Effector CD4-positive, alpha-beta T cell (primary cell): Measurements from ENCODE around the gene CNTNAP2.

ENCODE experiments used
- DNase-seq: peaks from one replicate; pipeline ENCODE4 v3.0.0-alpha.2; 2020

CNTNAP2 gene

DNA sequence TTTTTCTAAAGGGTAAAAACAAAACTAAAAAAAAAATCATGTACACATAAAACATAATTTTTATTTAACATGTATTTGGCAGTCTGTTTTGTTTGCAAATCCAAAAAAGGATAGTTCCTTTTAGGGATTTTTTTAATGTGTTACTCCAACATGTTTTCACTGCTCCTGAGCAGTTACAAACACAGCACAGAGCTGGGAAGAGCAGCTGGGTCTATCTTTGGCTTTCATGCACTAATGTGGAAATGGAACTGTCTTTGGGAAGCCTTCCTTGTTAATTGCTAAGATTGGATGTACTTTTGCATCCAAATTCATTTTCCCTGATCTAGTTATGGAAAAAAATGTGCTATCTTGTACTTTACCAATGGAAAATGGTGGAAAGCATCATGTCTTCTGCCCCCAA, 1035.1 kb downstream of the CNTNAP2 start:
- DNase-seq, result no peak

DNA sequence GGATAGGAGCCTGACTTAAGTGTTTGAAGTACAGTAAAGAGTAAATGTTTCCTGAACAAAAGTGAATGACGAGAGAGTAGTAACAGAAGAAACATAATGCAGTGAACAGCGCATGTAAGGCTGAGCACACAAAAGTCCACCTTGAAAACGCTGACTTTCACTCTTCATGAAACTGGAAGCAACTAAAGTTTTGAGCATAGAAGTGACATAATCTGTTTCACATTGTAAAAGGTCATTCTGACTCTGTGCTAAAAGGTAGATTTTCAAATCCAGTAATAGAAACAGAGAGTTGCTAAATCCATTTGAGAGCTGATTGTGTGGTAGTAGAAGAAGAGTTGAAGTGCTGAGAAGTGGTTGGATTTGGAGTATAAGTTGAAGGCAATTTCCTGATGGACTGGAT, 1037.0 kb downstream of the CNTNAP2 start:
- no peak for DNase-seq

DNA sequence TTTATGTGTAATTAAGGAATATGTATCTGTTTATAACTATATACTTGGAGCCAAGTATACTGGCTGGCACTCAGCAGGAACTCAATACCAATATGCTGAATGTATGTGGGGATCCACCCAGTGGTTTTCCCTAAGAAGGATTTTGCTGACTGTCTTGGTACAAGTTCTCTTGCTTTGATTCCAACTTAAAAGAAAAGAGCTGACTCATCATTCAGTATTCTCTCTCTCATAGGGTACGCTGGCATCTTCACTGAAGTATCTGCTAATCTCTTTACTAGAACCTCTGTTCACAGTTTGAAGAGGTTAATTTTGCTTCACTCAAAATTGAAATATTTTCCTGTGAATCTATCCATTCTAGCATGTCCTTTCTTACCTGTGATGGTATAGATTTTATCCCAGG, 1044.8 kb downstream of the CNTNAP2 start:
- DNase-seq, result no peak

DNA sequence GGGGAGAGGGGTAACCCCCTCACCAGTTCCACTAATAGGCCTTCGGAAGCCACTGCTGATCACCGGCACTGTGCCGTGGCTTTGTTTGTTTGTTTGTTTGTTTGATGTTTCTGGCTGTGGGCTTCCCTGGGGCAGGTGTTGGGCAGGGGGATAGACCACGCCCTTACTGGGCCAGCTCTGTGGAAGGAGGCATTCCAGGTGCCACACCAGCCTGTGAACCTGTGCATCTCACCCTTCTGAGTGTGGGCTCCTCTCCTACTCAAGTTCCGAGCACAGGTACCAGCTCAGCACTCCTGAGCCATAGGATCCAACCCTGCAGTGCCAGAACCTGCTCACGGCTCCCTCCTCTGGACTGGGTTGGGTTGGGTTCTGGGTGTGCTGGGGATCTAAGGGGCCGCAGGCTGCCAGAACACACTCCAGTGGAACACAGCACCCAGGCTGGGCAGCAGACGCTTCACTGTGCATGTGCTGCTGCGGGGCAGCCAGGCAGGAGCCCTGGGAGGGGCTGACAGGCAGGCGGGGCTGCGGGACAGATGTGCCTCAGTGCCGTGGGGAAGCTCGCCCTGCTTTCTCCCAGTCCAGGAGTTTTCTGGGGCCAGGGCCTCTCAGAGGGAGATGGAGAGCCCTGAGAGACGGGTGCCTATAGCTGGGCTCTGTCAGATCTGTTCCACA, 1053.9 kb downstream of the CNTNAP2 start:
- no peak for DNase-seq

DNA sequence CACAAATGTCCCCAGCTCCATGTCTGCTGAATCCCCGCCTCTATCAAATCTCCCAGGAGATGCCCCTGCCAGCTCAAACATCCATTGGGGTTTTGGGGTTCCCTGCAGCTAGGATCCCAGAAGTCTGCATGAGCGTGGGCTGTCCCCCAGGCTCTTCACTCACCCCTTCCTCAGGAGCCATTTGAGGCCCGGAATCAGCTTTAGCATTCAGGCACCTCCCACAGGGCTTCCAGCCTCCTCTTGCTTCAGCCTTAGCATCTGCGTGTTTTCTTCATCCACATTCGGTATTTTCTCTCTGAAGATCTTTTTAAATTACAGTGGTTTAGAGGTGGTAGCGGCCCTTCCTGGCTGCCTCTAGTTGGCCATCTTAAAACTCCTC, 1054.4 kb downstream of the CNTNAP2 start:
- DNase-seq, result no peak

DNA sequence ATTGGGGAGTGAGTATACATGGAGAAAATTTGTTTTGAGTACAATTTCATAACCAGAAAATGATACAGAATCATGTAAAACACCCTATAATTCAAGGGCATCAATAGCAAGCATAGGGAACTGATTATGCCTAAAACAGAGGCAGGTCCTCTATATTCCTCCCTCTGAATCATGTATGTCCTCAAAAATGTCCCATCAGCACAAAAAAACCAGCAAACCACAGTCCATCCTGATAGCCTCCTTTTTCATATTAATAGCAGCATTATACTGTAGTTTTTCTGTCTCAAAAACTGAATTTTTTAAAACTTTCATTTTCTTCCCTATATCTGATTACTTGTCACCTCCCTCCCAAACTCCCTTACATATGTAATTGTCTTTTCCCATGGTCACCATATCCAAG, 1057.3 kb downstream of the CNTNAP2 start:
- no peak for DNase-seq

DNA sequence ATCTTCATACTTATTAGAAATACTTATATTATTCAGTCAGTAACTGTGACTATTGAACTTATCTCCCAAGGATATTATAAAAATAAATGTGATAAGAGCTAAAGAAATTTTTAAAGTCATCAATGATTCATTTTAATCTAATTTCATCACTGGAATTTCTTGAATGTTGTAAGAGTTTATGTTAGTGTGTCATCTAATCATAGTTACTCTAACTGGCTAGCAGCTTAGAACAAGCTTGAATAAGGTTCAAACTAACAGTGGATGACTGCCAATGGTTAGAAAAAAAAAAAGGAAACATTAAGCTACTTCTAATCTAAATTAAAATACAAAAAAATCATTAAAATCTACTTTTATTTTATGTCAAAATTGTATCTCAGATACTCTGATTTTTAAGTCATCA, 1066.3 kb downstream of the CNTNAP2 start:
- DNase-seq, result no peak

DNA sequence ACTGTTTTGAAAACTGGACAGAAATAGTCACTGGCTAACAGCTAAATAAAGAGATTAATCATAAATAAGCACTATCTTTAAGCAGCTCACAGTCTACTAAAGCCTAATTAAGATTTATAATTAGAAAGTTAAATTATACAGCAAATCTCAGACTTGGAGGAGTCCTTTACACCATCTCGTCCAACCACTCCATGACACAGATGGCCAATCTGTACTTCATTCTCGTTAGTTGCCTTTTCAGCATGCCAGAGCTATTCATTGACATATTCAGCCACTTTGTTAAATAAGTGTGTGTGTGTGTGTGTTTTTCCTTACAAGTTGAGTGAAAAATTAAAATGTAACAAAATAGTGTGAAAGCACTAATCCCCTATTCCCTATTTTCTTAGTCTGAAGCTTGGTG, 1066.7 kb downstream of the CNTNAP2 start:
- no peak for DNase-seq

DNA sequence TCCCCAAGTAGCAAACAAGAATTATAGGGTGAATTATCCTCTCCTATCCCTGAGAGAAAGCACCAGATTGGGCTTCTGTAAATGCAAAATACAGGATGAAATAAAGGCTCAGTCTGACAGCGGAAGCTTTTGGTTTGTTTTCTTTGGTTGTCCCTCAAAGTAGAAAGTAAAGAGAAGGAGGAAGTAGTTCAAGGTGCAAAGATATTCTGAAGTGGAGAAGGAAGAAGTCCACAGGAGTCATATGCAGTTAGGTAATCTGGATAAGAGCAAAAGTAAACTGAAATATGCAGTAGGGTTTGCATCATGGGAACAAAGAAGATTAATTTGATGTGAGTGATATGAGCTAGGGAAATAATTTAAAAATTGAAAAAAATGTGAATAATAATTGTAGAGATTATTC, 1071.9 kb downstream of the CNTNAP2 start:
- DNase-seq, result no peak

DNA sequence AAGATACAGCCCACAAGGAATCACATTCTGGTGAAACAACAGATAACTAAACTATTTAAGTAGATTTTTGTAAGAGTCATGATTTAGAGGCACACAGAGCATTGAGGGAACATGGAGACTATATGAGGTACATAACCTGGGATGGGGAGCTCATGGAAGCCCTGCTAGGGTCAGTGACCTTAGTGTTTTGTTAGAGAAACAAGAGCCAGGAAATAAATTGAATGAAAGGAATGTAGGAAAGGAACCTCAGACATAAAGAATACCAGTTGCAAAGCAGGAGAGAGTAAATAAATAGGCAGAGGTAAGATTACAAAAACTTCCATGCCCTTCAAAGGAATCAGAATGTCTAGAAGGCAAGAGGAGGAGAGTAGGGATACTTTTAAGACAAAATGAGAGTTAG, 1076.9 kb downstream of the CNTNAP2 start:
- DNase-seq, result no peak

DNA sequence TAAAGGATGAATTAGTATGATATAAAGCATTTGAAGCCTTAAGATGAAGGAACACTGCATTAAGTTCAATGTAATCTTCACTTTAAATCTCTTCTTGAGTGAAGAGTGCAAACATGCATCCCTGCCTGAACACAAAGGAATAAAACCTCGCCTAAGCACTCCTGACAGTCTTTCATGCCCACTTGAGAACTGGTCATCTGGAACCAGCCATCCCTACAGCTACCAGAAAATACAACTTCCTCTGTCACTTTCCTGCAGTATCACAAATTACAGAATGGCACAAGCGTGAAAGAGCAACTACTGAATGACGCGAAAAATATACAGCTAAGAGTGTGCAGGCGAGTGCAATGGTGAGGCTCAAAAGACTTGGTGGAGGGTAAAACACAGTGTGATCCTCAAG, 1079.9 kb downstream of the CNTNAP2 start:
- no peak for DNase-seq

DNA sequence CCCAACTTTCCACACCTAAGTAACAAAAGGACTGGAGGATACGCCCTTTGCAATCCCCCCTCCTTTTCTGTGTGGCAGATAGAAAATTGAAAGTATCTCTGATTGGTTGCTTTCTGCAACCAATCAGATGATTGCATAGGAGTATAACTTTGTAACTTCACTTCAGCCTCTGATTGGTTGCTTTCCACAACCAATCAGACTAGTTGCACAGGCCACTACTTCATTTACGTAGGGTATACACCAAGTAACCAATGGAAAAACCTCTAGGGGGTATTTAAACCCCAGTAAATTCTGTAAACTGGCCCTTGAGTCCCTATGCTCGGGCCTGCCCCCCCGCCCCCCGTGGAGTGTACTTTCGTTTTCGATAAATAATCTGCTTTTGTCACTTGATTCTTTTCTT, 1080.4 kb downstream of the CNTNAP2 start:
- no peak for DNase-seq

DNA sequence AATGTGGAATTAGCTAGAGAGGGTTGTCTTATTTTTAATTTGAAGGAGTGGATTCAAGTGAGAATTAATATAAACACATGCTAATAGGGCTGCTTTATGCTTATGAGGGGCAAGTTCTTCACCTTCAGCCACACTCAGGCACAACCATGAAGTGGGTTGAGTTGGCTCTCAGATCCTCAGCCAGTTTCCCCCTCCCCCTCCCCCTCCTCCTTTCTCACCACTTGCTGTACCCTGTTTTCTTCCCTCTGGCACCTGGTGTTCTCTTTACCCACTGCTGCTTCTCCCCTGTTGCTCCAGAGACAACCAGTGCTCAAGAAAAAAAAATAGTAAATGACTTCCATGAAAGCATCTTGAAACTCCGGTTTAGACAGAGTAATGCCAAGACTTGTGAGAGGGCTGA, 1083.3 kb downstream of the CNTNAP2 start:
- DNase-seq, result no peak

DNA sequence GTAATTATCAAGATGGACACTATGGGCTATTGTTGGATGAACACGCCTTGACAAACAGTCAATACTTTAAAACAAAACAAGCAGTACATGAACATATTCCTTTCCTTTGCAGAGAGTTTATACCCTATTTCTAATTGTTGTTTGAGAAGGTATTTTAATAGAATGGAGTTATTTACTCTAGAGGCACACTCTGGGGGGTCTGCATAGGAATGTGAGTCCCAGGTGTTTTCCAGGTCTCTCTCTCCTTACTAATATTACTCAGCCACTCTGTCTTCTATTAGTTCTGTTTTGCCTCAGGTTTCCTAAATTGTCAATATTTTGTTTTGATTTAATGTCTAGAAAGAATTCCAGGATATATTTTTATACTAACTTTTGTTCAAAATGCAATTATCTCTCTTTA, 1091.4 kb downstream of the CNTNAP2 start:
- DNase-seq, result no peak

DNA sequence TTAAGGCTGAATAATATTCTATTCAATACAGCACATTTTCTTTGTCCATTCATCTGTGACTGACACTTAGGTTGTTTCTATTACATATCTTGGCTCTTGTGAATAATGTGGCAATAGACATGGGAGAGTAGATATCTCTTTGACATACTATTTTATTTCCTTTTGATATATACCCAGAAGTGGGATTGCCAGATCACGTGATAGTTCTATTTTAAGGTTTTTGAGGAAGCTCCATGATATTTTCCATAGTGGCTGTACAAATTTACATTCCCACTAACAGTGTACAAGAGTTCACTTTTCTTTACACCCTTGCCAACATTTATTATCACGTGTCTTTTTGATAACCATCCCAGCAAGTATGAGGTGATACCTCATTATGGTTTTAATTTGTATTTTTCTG, 1114.7 kb downstream of the CNTNAP2 start:
- DNase-seq, result no peak

DNA sequence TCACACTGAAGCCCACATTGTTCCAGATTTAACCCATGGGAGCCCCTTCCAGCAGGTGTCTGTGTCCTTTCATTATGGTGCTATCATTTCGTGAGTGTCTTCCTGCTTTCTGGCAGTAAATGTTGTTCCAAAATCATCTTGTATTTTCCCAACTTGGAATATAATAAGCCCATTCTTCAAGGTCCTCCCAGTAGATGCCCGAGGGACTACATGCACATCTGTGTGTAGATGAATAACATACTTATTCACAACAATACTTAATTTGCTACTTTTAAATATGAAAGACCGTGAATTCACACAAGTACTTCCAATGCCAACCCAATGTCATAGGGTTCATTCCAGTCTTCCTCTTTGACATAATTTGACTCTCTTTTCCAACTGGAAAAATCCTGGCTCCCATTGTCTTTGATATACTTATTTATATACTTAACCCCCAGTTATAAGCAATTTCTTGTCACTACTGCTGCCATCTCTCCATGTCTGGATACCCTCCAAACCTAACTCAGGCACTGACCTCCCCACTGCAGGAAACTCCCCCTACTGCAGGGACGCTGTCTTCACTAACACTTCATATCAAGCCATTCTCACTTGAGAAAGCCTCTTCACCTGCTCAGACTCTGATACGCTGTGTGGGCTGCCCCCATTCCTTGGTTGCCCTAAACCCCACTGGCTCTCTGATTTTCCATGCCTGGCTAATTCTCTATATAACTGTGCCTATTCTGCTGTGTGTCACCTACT, 1119.2 kb downstream of the CNTNAP2 start:
- no peak for DNase-seq

DNA sequence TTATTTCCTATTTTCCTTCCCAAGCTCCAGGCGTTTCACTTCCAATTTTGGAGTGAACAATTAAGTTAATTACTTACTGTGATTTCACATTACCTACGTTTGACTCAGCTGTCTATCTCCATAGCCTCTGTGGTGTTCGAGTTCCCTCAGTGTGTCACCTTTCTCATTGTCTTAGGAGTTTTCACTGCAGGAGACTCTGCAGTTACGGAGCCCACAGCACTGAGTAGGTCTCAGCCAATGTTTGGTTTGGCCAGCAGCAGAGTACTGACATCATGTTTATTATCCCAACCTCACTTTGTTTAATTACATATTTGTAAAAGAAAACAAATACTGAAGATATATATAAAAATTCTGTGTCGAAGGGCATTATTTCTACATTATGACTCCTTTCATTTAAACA, 1123.9 kb downstream of the CNTNAP2 start:
- DNase-seq, result no peak

DNA sequence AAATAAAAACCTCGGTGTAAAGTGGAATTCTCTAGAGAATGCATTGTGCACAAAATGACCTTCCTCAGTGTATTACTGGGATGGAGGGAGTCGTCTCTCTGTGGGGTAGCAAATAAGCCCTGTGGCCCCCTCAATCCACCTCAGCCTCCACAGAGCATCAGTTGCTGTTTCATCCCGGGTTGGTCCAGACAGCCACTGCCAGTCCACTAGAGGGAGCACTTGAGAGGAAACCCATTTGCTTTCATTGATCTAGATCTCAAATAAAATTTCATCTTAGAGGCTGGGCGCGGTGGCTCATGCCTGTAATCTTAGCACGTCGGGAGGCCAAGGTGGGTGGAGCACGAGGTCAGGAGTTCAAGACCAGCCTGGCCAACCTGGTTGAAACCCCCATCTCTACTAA, 1128.7 kb downstream of the CNTNAP2 start:
- no peak for DNase-seq

DNA sequence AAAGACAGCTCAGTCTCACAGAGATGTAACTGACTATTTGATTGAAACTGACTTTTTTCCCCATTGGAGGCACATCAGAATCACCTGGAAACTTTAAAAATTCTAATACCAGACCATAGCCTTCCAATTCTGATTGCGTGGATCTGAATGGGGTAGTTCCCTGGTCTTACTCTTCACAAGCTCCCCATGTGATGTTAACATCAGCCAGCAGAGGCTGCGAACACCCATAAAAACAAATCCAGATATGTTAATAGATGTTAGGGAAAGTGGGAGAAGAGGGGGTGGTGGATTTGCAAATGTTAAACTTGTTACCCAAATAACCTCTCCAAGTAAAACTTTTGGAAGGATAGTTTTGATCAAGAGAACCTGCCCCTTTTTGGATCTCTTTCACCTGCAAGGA, 1133.4 kb downstream of the CNTNAP2 start:
- DNase-seq, result no peak

DNA sequence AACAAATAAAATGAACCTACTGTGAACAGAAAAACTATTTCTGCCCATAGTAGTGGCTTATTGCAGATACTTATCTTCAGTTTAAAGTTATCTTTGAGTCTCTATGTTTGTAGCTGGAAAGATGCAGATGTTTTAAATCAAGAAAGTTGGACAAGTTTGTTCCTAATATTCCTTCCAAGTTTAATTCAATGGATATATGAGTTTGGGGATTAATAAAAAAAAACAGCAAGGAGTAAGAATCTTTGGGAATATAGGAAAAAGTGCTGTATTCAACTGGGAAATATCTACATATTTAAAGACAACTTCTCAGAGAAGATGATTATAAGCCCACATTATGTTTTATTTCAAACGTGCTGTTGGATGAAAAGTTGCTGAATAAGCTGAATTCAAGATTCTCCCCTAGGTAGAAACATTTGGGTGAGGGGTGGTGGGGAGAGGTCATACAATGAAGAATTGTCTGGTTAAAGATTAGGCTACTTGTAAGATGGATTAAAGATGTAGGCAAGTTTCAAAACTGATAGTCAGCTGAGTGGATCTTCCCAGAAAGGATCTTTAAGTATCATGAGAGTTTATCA, 1135.2 kb downstream of the CNTNAP2 start:
- no peak for DNase-seq

DNA sequence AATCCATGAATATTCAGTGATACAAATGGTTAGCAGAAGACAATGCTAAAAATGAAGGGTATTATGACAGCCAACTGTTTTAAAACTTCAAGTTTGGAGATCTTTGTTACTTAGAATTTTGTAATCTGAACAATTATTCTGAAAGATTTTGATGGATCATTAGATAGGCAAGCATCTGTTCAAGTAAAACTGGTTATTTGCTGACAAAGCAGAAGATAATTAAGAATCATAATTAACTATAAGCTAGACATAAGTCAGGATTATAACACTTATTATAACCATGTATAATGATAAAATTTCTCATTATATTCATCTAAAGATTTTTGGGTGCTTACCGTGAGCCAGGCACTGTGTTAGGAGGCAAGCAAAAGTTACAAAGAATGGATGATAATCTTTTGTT, 1145.1 kb downstream of the CNTNAP2 start:
- DNase-seq, result no peak

DNA sequence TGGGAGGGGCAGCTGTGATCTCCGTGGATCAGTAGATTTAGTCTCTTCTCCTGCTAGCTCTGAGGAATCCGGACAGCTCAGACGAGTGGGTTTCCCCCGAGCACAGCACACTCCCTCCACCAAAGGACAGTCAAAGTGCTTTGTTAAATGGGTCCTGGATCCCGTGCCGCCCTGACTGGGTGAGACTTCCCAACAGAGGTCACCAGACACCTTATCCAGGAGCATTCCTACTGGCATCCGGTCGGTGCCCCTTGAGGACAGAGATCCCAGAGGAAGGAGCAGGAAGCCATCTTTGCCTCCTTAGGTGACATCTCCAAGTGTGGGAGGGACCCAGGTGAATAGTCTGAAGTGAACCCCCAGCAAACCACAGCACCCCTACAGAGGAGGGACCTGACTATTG, 1148.9 kb downstream of the CNTNAP2 start:
- DNase-seq, result no peak

DNA sequence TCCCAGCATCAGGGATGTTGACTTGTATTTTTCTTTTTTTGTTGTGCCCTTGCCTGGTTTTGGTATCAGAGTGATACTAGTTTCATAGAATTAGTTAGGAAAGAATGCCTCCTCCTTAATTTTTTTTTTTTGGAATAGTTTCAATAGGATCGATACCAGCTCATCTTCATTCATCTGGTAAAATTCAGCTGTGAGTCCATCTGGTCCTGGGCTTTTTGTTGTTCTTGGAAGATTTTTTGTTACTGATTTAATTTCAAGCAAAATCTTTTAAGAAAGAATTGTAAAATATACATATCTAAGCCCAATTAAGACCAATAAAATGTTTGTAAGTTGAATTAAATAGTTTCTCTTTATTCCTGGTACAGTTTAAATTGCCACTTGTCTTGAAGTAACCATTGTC, 1159.5 kb downstream of the CNTNAP2 start:
- DNase-seq, result no peak

DNA sequence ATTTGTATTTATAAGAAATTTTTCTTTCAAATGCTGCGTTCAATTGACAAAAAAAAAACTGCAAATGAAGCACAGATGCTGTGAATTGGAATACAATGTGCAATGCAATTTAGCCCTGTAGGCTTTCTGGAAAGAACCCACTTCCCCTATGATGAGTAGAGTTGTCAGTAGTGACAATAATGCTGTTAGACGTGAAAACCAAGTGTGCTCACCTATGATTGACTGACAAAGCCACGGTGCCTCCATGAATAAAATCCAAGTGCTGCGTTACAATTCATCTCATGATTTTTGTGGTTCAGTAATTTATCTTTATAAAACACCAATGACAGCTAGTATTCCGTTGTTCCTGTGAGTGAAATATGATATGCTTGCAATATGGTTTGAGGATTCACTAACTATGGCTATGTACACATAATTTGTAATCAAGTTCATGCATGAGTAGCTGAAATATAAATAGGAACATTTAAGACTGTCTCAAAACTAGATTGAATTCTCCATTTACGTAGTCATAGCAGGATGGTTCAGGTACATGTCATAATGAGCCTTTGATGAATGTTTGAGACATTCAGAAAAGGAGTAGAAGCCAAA, 1160.3 kb downstream of the CNTNAP2 start:
- DNase-seq, result no peak
